Measurements from ENCODE around the gene ARHGAP26. TPM values are rescaled to one million over a fixed set of nuclear protein-coding genes. Genes with fewer than 3 reads are reported as not detected.
A peak's percentile ranks its signal among the peaks of the same experiment; 100 is the strongest.

The ARHGAP26 gene
- total and polyA plus RNA-seq, 2 of the 4 experiments (the other 2 are of a cell fraction), result 0.54 to 0.56 TPM

GRCh38 chr5:142894315-142894714, 124.1 kb downstream of the ARHGAP26 start:
- Histone ChIP-seq H3K4me2 (ENCODE audit: low read depth, low read length) (no peak overlapping the region), H3K18ac (ENCODE audit: low read depth, low read length) (no peak overlapping the region), H2BK120ac (ENCODE audit: low read depth, low read length) (0 out of 2 replicates have a peak overlapping the region, but pooled peaks have one; percentile 27), H3K27me3 (ENCODE audit: control insufficient read depth, insufficient read depth, low read length) (no peaks in the 10 kb centered on the region), H2BK5ac (ENCODE audit: low read depth, low read length, poor library complexity, severe bottlenecking) (no peak overlapping the region), H2BK20ac (ENCODE audit: low read depth, low read length) (no peak overlapping the region), H3K4ac (ENCODE audit: low read depth, low read length) (peak overlapping the region; percentile 29; the same call in 1 of the 2 replicates), H3K27ac (ENCODE audit: insufficient read depth, low read length) (no peak overlapping the region), H2AK9ac (replicated peaks; ENCODE audit: low read depth, low read length, poor library complexity) (no peak overlapping the region), H3K36me3 (ENCODE audit: control insufficient read depth, insufficient read depth, low read length) (no peaks in the 10 kb centered on the region), H3K9ac (ENCODE audit: low read depth, low read length) (no peak overlapping the region), H3K4me1 (ENCODE audit: control insufficient read depth, insufficient read depth, low read length) (peaks cover 4% of the 10 kb centered on the region), H2AFZ (replicated peaks; ENCODE audit: low read length, poor library complexity) (no peak overlapping the region), H3K4me3 (ENCODE audit: insufficient read depth, low read depth, low read length) (no peak overlapping the region), H3K14ac (replicated peaks; ENCODE audit: low read depth, low read length) (0 out of 2 replicates have a peak overlapping the region, but pooled peaks have one; percentile 46), H3K9me1 (ENCODE audit: insufficient read depth, low read length) (0 out of 2 replicates have a peak, but pooled peaks cover 2% of the 10 kb centered on the region), H3K9me3 (ENCODE audit: control insufficient read depth, insufficient read depth, low read length) (no peaks in the 10 kb centered on the region), H4K20me1 (ENCODE audit: insufficient read depth, low read length) (no peaks in the 10 kb centered on the region), H2AK5ac (ENCODE audit: low read depth, low read length) (no peak overlapping the region), H3K23ac (ENCODE audit: low read depth, low read length) (no peak overlapping the region), H2BK15ac (ENCODE audit: low read depth, low read length) (no peak overlapping the region), H3K79me1 (ENCODE audit: low read depth in 1 of 2, low read length in 2 of 2) (no peaks in the 10 kb centered on the region), H4K91ac (ENCODE audit: insufficient read depth, low read depth, low read length) (0 out of 2 replicates have a peak overlapping the region, but pooled peaks have one; percentile 54), H4K5ac (ENCODE audit: low read depth, low read length) (no peak overlapping the region), H4K8ac (ENCODE audit: low read depth in 2 of 2, low read length in 2 of 2) (no peak overlapping the region), H3K56ac (ENCODE audit: extremely low read depth, insufficient read depth, low read length) (no peak overlapping the region)
- no peak for TF ChIP-seq USF2 (IDR thresholded peaks at IDR 0.05; ENCODE audit: low read depth, low read length)
- no peak for TF ChIP-seq MXI1 (IDR thresholded peaks at IDR 0.05; ENCODE audit: borderline replicate concordance, low read depth, low read length)
- no CpG with 5 or more reads among the region's 2 CpGs for WGBS, 2 experiments (ENCODE audit: extremely low coverage in 2 of 2, insufficient read length in 1 of 2)
- no peak for DNase-seq
- no TSS peak for BruUV-seq (replicated peaks)
- ATAC-seq (ENCODE audit: low read depth), result peak; percentile 9; the same call in 1 of the 2 replicates
- CTCF ChIA-PET, result no interaction called here
- POLR2A ChIA-PET (ENCODE audit: unreplicated experiment), result no interaction called here
- intact Hi-C loops (cut with micrococcal nuclease), result no loop called here
- dilution Hi-C loops (cut with HindIII; ENCODE audit: low sequenced_read_pairs, unreplicated experiment), result loop anchor here (25.0 kb wide), 1 partner anchor 182 kb away; no protein-coding TSS in a partner anchor
- in situ Hi-C loops (cut with MboI; ENCODE audit: low sequenced_read_pairs), result no loop called here
